Eye (tissue), 1 donor: ENCODE data around the gene SLC34A1.

ENCODE experiments used
- DNase-seq: peaks from one replicate; pipeline ENCODE4 v3.0.0-alpha.2; 2015

SLC34A1 gene

DNA sequence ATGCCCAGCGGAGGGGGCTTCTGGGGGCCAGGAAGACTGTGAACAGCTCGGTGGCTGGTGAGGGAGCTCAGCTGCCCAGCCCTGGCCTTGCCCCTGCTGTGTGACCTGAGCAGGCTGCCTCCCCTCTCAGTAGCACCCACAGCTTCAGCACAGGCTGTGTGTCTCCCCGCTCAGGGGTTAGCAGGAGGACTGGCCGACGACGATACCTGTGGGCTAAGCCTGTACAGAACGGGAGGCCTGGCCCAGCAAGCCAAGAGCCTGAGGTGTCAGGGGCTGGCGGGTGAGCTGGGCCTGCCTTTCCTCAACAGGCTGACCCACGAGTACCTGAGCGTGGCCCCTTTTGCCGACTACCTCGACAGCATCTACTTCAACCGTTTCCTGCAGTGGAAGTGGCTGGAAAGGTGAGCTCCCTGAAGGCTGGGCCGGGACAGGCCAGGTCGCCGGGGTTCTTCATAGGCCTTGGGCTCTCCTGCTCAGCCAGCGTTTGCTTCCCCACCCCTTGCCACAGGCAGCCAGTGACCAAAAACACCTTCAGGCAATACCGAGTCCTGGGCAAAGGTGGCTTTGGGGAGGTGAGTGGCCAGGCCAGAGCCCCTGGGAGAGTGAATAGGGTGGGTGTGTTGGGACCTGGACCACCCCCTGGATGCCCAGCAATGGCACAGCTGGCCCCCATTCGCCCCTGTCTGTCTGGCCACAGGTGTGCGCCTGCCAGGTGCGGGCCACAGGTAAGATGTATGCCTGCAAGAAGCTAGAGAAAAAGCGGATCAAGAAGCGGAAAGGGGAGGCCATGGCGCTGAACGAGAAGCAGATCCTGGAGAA is 48.8 kb downstream of the SLC34A1 start:
- DNase-seq = no peak

GRCh38 chr5:177433658-177434217 is 49.5 kb downstream of the SLC34A1 start:
- no peak for DNase-seq

DNA sequence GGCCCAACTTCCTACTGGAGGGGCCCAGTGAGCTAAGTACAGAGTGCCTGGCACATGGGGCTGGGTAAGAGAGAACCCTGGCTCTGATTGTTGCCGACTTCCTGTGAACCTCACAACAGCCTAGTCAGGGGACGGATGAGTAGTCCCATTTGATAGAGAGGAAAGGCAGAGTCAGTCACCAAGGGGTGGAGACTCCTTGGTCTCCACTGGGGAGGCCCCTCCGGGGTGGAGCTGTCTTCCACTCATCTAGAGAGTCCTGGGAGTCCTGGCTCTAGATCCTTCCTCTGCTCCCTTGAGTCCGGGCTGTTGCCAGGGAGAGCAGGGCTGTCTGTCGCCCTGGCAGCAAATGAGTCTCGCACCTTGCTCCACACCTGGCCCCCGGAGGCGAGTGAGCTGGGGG is 50.2 kb downstream of the SLC34A1 start:
- DNase-seq = no peak

DNA sequence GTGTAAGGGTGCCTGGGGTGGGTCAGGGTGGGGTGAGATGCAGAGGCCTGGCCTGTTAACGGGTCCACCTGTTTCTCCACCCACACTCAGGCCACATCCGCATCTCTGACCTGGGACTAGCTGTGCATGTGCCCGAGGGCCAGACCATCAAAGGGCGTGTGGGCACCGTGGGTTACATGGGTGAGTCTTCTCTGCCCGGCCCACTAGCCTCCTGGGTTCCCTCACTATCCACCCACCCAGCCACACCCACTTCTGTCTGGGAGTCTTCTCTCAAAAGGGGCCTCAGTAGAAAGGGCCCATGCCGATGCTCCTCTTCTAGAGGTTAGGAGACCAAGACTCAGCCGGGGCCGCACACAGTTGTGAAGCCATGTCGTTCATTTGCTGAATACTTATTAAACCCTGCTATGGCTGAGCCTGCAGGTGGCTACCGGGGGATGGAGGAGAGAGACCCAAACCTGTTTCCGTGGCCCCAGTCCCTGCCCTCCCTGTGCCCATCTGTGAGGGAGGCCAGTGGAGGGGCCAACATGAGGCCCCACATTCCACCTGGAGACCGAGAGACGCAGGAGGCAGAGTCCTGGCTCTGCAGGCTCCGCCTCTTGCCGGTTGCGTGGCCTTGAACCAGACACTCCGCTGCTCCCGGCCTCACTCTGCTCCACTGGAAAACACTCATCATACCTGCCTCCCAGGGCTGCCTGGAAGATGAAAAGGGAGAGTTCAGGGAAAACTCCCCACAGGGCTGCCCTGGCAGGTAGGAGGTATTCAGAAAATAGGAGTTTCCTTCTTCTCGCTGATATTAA is 50.9 kb downstream of the SLC34A1 start:
- no peak for DNase-seq

GRCh38 chr5:177435847-177436536 is 51.8 kb downstream of the SLC34A1 start:
- DNase-seq = no peak

GRCh38 chr5:177437623-177438022 is 53.4 kb downstream of the SLC34A1 start:
- DNase-seq = no peak

GRCh38 chr5:177438468-177438867 is 54.2 kb downstream of the SLC34A1 start:
- no peak for DNase-seq

GRCh38 chr5:177439518-177440053 is 55.4 kb downstream of the SLC34A1 start:
- no peak for DNase-seq

- DNase-seq = no peak
These were observed 56.2 kb downstream of the SLC34A1 start for GRCh38 chr5:177440211-177440989.

GRCh38 chr5:177440990-177441780 is 57.0 kb downstream of the SLC34A1 start:
- DNase-seq = no peak

- no peak for DNase-seq
These were observed 58.0 kb downstream of the SLC34A1 start for GRCh38 chr5:177442066-177442826.

GRCh38 chr5:177443144-177443983 is 59.1 kb downstream of the SLC34A1 start:
- DNase-seq = no peak

GRCh38 chr5:177444106-177445051 is 60.1 kb downstream of the SLC34A1 start:
- no peak for DNase-seq

DNA sequence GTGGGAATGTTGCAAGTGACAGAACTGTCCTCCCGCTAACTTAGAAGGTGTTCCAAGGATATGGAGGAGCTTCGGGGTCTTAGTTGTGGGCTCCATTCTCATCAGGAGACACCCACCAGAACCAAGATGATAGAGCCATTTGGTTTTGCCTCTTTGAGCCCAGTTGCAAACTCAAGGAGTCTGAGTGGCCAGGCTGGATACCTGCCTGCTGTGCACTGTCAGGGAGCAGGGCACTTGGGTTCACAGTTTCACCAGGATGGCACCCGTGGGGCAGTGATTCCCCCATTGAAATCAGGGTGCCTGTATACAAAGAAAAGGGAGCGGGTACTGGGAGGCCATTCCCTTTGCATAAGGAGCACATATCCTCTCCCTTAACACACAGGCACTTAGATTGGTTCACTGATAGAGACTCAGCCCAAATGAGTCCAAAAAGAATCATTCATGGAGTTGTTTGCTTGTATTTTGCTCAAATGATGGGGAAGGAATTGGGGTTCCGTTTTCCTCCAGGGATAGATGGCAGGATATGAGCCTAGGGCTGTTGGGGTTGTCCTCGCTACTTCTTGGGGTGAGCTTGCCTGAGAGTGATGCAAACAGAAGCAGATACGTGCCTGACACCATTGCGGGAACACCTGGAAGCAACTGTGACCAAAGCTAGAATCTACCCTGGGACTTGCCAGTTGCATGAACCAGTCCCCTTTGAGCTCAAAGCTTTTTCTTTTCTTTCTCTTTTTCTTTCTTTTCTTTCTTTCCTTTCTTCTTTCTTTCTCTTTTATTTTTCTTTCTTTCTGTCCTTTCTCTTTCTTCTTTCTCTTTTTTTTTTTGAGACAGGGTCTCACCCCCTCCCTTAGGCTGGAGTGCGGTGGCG is 61.0 kb downstream of the SLC34A1 start:
- no peak for DNase-seq

GRCh38 chr5:177445917-177446199 is 61.6 kb downstream of the SLC34A1 start:
- DNase-seq = no peak

- peak; percentile 88 for DNase-seq
These were observed 62.2 kb downstream of the SLC34A1 start, which contains the start of gene PRR7 for GRCh38 chr5:177446200-177447065. Gene PRR7 (plus strand): TSS chr5:177446814. CDS start chr5:177455068, 8,254 bp downstream.
